Endothelial cell of umbilical vein (primary cell): Measurements from ENCODE around the gene KCNMB2. TPM values are rescaled to one million over a fixed set of nuclear protein-coding genes. Genes with fewer than 3 reads are reported as not detected.

Experiments
- BruUV-seq: library from RNA; stranded (reverse); fragments of 400-500 nt; replicated peaks from 2 replicates; lab custom pipeline; 2021; lab: Mats Ljungman, UMichigan
- CTCF ChIA-PET: fragments of 300-600, 350-600 bp; sonication (Branson Sonifier 250); formaldehyde crosslinking; loops from one replicate; lab custom pipeline; 2021; ENCODE audit warnings: antibody characterized with exemption, inconsistent platforms; lab: Charles Lee
- POLR2A ChIA-PET: fragments of 300-600, 350-600 bp; sonication (Branson Sonifier 250); formaldehyde crosslinking; loops from one replicate; lab custom pipeline; 2021; ENCODE audit warnings: antibody characterized with exemption, inconsistent platforms; lab: Charles Lee
- DNase-seq: peaks from one replicate; pipeline ENCODE4 v3.0.0-alpha.2; 2011; ENCODE audit warnings: low read depth, low spot score
- FAIRE-seq: peaks from 2 replicates; lab custom pipeline; 2011; peaks lifted over from hg19 to GRCh38; lab: Jason Lieb, UNC
- H2AFZ ChIP-seq: 2 replicates; pipeline ENCODE4 v1.6.0; 2012; ENCODE audit warnings: low read depth, low read length, control low read depth, inconsistent platforms
- H3K27ac ChIP-seq: 2 replicates; pipeline ENCODE4 v1.5.1; 2011; ENCODE audit warnings: low read depth, mild to moderate bottlenecking, control low read depth, low read length, moderate library complexity; ENCODE audit not compliant: insufficient read depth
- H3K27me3 ChIP-seq, 2 experiments: 2 replicates each; pipeline versions ENCODE4 v1.6.0 to v1.6.1; 2011; ENCODE audit warnings: low read length in 2 of 2, mixed read lengths in 1 of 2; ENCODE audit not compliant: control insufficient read depth in 2 of 2, insufficient read depth in 2 of 2
- H3K36me3 ChIP-seq, 2 experiments: 2 replicates in 1 of 2; 3 replicates in 1 of 2; pipeline ENCODE4 v1.5.1; 2011; ENCODE audit warnings: low read length in 2 of 2, mild to moderate bottlenecking in 1 of 2, moderate library complexity in 1 of 2; ENCODE audit not compliant: control insufficient read depth in 2 of 2, insufficient read depth in 2 of 2; ENCODE audit errors: extremely low read depth in 1 of 2
- H3K4me1 ChIP-seq: 3 replicates; pipeline ENCODE4 v1.5.1; 2011; ENCODE audit warnings: mild to moderate bottlenecking, low read length; ENCODE audit not compliant: control insufficient read depth, insufficient read depth; ENCODE audit errors: extremely low read depth
- H3K4me2 ChIP-seq: 2 replicates; pipeline ENCODE4 v1.6.1; 2011; ENCODE audit warnings: low read length, control low read depth, mixed read lengths; ENCODE audit not compliant: insufficient read depth
- H3K4me3 ChIP-seq, 3 experiments: fragments of 200-600 bp in 1 of 3; sonication (generic), shearing (Covaris generic) in 1 of 3; replicated peaks in 1 of 3; 2 replicates each; pipeline ENCODE4 v1.5.1; 2011 to 2016; ENCODE audit warnings: control low read depth in 3 of 3, low read length in 3 of 3, mild to moderate bottlenecking in 2 of 3, inconsistent platforms in 1 of 3, low read depth in 1 of 3, moderate library complexity in 1 of 3; ENCODE audit not compliant: insufficient read depth in 1 of 3
- H3K79me2 ChIP-seq: 2 replicates; pipeline ENCODE4 v1.6.0; 2012; ENCODE audit warnings: low read length, inconsistent platforms; ENCODE audit not compliant: control insufficient read depth, insufficient read depth
- H3K9ac ChIP-seq: replicated peaks from 2 replicates; pipeline ENCODE3; 2011; ENCODE audit warnings: low read length, control low read depth; ENCODE audit not compliant: insufficient read depth; ENCODE audit errors: extremely low read depth
- H3K9me1 ChIP-seq: replicated peaks from 3 replicates; pipeline ENCODE4 v1.6.0; 2011; ENCODE audit warnings: mild to moderate bottlenecking, low read length; ENCODE audit not compliant: control insufficient read depth, insufficient read depth; ENCODE audit errors: extremely low read depth
- H3K9me3 ChIP-seq: replicated peaks from 2 replicates; pipeline ENCODE4 v1.5.1; 2012; ENCODE audit warnings: low read length, inconsistent platforms; ENCODE audit not compliant: control insufficient read depth, insufficient read depth
- H4K20me1 ChIP-seq: replicated peaks from 2 replicates; pipeline ENCODE3; 2011; ENCODE audit warnings: mild to moderate bottlenecking, low read length; ENCODE audit not compliant: control insufficient read depth, insufficient read depth; ENCODE audit errors: extremely low read depth
- CTCF ChIP-seq, 2 donors: IDR thresholded peaks; 1 replicate in 1 of 2; 2 replicates in 1 of 2; pipeline ENCODE4 v1.5.1; 2011; ENCODE audit warnings: low read length in 2 of 2, mild to moderate bottlenecking in 2 of 2, moderate library complexity in 2 of 2, control low read depth in 1 of 2, inconsistent platforms in 1 of 2, low read depth in 1 of 2; ENCODE audit not compliant: insufficient read depth in 1 of 2; ENCODE audit errors: extremely low read depth in 1 of 2
- EZH2 ChIP-seq: IDR thresholded peaks from 2 replicates; pipeline ENCODE4 v1.6.1; 2012; ENCODE audit warnings: borderline replicate concordance, low read depth, mild to moderate bottlenecking, moderate library complexity, low read length, inconsistent platforms; ENCODE audit not compliant: severe bottlenecking
- FOS ChIP-seq: IDR thresholded peaks from 2 replicates; pipeline ENCODE4 v1.6.1; 2011; ENCODE audit warnings: mild to moderate bottlenecking, low read length, moderate library complexity, borderline replicate concordance; ENCODE audit not compliant: insufficient read depth
- GATA2 ChIP-seq: IDR thresholded peaks from 2 replicates; pipeline ENCODE4 v1.7.0; 2011; ENCODE audit warnings: low read depth, mild to moderate bottlenecking, moderate library complexity, mixed read lengths, low read length; ENCODE audit not compliant: insufficient read length, insufficient read depth
- JUN ChIP-seq: IDR thresholded peaks from 2 replicates; pipeline ENCODE4 v1.6.1; 2011; ENCODE audit warnings: borderline replicate concordance, low read depth; ENCODE audit not compliant: insufficient read length, insufficient read depth
- MAX ChIP-seq: IDR thresholded peaks from 2 replicates; pipeline ENCODE4 v1.6.1; 2011; ENCODE audit not compliant: insufficient read depth, insufficient read length
- MYC ChIP-seq: IDR thresholded peaks from one replicate; pipeline ENCODE4 v1.6.1; 2011; ENCODE audit warnings: mild to moderate bottlenecking, low read depth, low read length
- POLR2A ChIP-seq: IDR thresholded peaks from 2 replicates; pipeline ENCODE4 v1.6.1; 2012; ENCODE audit warnings: low read depth, mild to moderate bottlenecking, control low read depth, low read length
- POLR2AphosphoS5 ChIP-seq: IDR thresholded peaks from 2 replicates; pipeline ENCODE4 v1.6.1; 2012; ENCODE audit warnings: low read depth, mild to moderate bottlenecking, control low read depth, low read length, moderate library complexity; ENCODE audit not compliant: insufficient read depth
- dilution Hi-C: fragments of 300-500 bp; cut with MboI; formaldehyde crosslinking; loops from one replicate; pipeline ENCODE4 v1.15.0; 2019; ENCODE audit warnings: low sequenced_read_pairs; ENCODE audit not compliant: extremely low pct_ligation_motif_present
- intact Hi-C: fragments of 100-400 bp; cut with micrococcal nuclease; formaldehyde crosslinking; loops from one replicate; pipeline ENCODE4 v1.10.0; 2022
- polyA plus RNA-seq, 4 experiments: library from polyadenylated mRNA; depleted of rRNA in 3 of 4; stranded (reverse) in 3 of 4; unstranded in 1 of 4; fragments of >200 nt; gene quantifications; 2 replicates each; pipeline versions ENCODE4 v1.2.1 to v1.2.3, GENCODE V29; 2011 to 2012; ENCODE audit warnings: missing spikeins in 1 of 4
- total RNA-seq: library from RNA; stranded (reverse); gene quantifications from 2 replicates; pipeline ENCODE4 v1.2.3, GENCODE V29; 2021

The KCNMB2 gene
- total and polyA plus RNA-seq, 2 donors (not counting 3 experiments of a cell fraction or from before 2014, with no cell fraction given) = not detected

GRCh38 chr3:178597371-178597770 lies 61.1 kb downstream of the KCNMB2 start:
- intact Hi-C loops (no loop called here), dilution Hi-C loops (no loop called here)
- H3K79me2 ChIP-seq = no peaks in the 10 kb centered on the region
- H4K20me1 ChIP-seq = no peaks in the 10 kb centered on the region
- H3K27me3 ChIP-seq = no peaks in the 10 kb centered on the region
- no peak overlapping the region for H3K27ac ChIP-seq
- H3K4me2 ChIP-seq = no peak overlapping the region
- DNase-seq (no peak), FAIRE-seq (no peak)
- no peaks in the 10 kb centered on the region for H3K9me1 ChIP-seq
- no peak overlapping the region for H3K4me3 ChIP-seq
- no peaks in the 10 kb centered on the region for H3K4me1 ChIP-seq
- H3K9ac ChIP-seq = no peak overlapping the region
- POLR2A ChIA-PET = no interaction called here
- BruUV-seq = no TSS peak
- H2AFZ ChIP-seq = no peak overlapping the region
- H3K36me3 ChIP-seq = no peaks in the 10 kb centered on the region
- H3K9me3 ChIP-seq = no peaks in the 10 kb centered on the region
- CTCF ChIA-PET = interaction anchor here (1.6 kb wide), 1 partner anchor 154 kb away, joined by 6 read pairs; no protein-coding TSS in a partner anchor
- TF ChIP-seq MYC (no peak), MAX (no peak), FOS (no peak), EZH2 (no peak), POLR2A (no peak), JUN (no peak), POLR2AphosphoS5 (no peak), GATA2 (no peak), CTCF (IDR thresholded peaks at IDR 0.05; ENCODE audit: extremely low read depth in 1 of 2, insufficient read depth in 1 of 2, low read depth in 1 of 2, low read length in 2 of 2) (no peak)
